Epithelial cell of esophagus (primary cell): ENCODE results near the gene MED13L.

Experiments used
- DNase-seq: peaks from one replicate; pipeline ENCODE4 v3.0.0; 2010; ENCODE audit warnings: low read depth
- H3K4me3 ChIP-seq: 2 replicates; pipeline ENCODE4 v1.5.1; 2011; ENCODE audit warnings: mild to moderate bottlenecking, low read length, control low read depth
- TF ChIP-seq, protein P1 (sequence below): IDR thresholded peaks from 2 replicates; pipeline ENCODE4 v1.5.1; 2011; ENCODE audit warnings: low read depth, mild to moderate bottlenecking, low read length, control low read depth, inconsistent platforms; ENCODE audit not compliant: insufficient read depth; ENCODE audit errors: missing control alignments

MED13L gene

DNA sequence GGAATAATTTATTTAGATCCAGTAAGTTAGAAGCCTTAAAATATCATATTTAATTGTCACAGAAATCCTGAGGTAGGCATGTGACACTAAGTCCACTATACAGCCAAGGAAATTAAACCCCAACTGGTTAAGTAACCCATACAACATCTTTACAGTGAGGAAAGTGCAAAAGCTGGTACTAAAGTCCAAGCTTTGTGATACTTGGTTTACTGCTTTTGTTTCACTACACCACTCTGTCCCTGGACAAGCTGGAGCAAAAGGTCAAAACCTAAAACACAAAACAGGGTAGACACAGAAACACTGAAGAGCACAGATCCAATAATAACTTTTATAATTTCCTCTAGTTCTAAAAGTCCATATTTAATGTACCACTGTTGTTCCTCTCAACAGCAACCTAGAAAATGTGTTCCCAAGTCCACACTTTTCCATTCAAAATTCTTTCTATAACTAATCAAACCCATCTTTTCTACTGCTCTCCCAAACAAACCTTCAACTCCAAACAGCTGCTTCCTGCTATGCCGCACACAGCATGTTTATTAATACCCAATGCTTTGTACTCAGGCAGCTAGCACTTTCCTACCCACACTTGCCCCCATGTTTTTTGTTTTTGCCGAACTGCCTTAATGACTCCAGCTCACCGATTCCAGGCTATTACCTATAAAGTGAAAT lies 90.9 kb downstream of the MED13L start:
- no peak for DNase-seq
- H3K4me3 ChIP-seq = no peak overlapping the region
- TF ChIP-seq, protein P1, sequence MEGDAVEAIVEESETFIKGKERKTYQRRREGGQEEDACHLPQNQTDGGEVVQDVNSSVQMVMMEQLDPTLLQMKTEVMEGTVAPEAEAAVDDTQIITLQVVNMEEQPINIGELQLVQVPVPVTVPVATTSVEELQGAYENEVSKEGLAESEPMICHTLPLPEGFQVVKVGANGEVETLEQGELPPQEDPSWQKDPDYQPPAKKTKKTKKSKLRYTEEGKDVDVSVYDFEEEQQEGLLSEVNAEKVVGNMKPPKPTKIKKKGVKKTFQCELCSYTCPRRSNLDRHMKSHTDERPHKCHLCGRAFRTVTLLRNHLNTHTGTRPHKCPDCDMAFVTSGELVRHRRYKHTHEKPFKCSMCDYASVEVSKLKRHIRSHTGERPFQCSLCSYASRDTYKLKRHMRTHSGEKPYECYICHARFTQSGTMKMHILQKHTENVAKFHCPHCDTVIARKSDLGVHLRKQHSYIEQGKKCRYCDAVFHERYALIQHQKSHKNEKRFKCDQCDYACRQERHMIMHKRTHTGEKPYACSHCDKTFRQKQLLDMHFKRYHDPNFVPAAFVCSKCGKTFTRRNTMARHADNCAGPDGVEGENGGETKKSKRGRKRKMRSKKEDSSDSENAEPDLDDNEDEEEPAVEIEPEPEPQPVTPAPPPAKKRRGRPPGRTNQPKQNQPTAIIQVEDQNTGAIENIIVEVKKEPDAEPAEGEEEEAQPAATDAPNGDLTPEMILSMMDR = no peak

DNA sequence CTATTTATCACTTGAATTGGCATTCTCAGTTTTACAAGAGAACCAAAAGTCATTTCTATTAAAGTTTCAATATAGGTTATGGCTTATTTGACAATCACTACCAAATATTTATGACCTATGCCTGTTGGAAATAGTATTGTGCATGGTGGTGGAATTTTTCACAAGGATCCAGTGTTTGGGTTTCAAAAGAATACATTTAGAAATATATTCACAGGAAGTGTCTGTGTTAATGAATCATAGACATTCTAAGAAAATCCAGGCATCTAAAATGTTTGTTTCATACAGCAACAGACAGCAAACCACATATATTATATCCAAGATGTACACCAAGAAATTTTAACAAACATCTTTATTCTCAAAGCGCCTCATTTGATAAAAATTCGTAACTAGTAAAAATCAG lies 92.7 kb downstream of the MED13L start:
- no peak overlapping the region for H3K4me3 ChIP-seq
- no peak for DNase-seq
- TF ChIP-seq, protein P1 = no peak

DNA sequence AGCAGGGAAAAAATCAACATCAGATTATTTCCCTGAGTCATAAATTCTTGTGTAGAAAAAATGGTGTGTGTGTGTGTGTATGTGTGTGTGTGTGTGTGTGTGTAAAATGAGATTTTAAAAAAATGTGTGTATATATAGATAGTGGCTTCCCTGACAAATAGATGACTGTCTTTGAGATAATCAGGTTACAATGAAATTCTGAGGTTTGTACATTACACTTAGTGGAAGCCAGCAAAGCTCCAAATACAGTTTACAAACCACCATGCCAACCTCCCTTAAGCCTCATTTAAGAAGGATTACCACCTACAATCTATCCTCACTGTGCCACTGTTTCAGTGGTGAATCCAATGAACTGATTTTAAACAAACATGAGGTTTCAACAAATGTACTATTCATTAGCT lies 93.8 kb downstream of the MED13L start:
- no peak for DNase-seq
- no peak overlapping the region for H3K4me3 ChIP-seq
- TF ChIP-seq, protein P1 = no peak

DNA sequence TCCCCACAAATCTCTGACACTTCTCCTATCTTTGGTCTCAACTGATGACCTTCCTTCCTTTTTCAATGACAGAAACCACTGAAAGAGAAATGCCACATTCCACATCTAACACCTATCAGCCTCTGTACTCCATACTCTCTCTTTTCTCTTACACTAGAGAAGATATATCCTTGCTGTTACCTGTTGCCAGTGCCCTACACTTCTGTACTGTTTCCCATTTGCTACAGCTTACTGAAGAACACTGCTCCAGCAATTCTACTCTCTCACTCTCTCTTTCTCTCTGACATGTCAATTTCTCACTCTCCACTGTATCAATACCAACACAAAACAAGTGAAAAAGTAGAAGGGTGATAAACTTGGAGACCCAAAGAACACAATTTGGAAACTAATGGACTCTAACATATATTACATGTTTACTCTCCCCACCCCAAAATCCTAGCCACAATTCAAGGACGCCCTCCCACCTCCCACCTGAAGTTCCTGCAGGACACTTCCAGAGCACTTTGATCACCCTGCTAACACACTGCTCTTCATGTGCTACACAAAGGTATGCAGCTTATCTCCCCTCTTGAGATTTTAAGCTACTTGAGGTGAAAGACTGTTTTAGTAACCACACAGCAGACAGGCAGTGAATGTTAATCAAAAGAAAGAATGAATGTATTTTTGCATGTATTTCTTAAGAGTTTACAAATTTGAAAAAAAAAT lies 95.0 kb downstream of the MED13L start:
- TF ChIP-seq, protein P1 = no peak
- no peak overlapping the region for H3K4me3 ChIP-seq
- no peak for DNase-seq

DNA sequence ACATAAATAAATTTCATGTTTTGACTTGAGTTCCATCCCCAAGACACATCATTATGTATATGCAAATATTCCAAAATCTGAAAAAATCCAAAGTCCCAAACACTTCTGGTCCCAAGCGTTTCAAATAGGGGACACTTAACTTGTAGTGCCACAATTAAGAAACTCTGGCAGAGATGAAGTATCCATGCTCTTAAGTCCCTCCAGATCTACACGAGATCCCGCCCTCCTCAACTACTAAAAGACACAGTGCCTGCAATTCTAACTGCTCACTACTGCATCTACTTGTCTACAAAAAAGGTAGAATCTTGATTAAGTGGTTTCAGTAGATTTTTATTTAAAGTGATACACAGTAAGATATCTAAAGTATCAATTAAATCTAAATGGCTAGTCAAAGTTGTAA lies 97.0 kb downstream of the MED13L start:
- H3K4me3 ChIP-seq = no peak overlapping the region
- TF ChIP-seq, protein P1 = no peak
- DNase-seq = no peak

DNA sequence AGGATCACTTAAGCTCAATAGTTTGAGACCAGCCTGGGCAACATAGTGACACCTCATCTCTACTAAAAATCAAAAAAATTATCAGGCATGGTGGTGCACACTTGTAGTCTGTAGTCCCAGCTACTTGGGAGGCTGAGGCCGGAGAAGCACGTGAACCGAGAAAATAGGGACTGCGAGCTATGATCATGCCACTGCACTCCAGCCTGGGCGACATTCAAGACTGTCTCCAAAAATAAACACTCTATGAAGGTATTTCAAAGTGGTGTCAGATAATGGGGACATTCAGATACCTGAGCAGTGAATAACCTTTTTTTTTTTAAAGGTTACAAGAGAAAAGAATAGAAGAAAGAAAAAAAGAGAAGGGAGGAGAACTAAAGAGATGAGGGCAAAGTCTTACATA lies 98.1 kb downstream of the MED13L start:
- DNase-seq = no peak
- TF ChIP-seq, protein P1 = no peak
- no peak overlapping the region for H3K4me3 ChIP-seq

DNA sequence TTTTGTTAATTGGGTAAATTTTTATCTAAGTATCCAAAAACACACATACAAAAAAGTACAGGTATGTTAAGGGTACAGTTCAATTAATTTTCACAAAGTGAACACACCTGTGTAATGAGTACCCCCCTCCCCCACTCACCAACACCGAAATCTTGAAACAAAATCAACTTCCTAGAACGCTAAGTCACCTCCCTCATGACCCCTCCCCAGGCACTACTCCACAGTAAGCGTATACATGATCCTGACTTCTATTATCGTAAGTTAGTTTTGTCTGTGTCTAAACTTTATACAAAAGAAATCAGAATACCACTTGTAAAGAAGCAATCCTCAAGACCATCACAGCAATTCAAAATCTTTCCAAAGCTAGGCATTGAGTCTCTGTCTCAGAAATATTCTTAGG lies 100.5 kb downstream of the MED13L start:
- no peak overlapping the region for H3K4me3 ChIP-seq
- no peak for DNase-seq
- TF ChIP-seq, protein P1 = no peak
